ENCODE measurements around the gene VPS33B.

The VPS33B gene

DNA sequence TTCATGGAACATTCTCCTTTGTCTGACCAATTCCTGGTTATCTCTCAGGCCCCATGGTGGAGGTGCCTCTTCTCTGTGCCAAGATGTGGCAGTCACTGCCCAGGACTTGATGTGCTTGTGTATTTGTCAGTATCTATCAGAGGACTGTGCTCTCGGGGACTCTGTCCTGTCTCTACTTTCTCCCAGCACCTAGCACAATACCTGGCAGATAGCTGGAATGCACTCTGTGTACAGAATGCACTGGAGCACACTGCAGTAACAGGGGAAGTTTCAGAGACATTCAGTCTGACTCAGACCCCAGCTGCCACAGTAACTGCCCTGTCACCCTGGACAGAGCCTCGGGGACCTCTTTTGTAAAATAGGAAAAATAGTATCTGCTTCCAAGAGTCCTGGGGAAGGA is 43.1 kb upstream of the VPS33B start:
- no peak for TF ChIP-seq CTCF (IDR thresholded peaks at IDR 0.05; ENCODE audit: low read depth, low read length)
- no peak for DNase-seq (ENCODE audit: low read depth, low spot score)
- in situ Hi-C loops (cut with HindIII; ENCODE audit: low sequenced_read_pairs), result no loop called here
- H3K4me3 ChIP-seq (ENCODE audit: low read depth, low read length), result no peak overlapping the region

DNA sequence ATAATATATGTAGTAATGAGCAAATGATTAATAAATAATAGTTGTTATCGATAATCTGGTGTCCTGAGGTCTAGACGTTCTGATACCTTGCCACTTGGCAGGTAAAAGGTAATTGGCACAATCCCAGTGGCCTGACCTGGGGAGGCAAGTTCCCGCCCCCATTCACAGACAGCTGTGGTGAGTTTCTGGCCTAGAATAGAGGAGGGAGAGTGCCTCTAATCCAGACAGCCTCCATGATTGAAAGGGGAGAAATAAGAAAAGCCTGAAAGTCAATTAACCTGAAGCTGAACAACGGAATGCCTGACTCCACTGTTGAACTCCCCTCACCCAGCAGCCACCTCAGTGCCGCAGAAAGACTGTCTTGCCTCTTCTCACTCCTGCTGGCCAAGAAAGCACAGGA is 39.6 kb upstream of the VPS33B start:
- in situ Hi-C loops (cut with HindIII; ENCODE audit: low sequenced_read_pairs), result no loop called here
- no peak for DNase-seq (ENCODE audit: low read depth, low spot score)
- no peak for TF ChIP-seq CTCF (IDR thresholded peaks at IDR 0.05; ENCODE audit: low read depth, low read length)
- no peak overlapping the region for H3K4me3 ChIP-seq (ENCODE audit: low read depth, low read length)

DNA sequence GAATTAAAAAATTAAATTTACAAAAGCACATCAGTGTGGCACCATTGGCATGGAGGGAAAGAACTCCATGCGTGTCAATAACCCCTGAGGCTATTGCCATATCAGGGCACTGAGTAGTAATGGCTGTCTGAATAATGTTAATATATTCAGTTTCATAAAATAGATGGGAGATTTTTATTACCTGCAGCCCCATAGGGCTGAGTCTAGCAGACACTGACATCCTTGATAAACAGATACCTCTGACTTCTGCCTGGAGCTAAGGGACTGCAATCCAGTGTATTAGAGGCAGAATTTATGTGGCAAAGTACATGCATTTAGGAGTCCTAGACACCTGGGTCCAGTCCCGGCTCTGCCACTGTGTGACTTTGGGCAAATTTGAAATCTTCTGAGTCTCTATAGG is 38.8 kb upstream of the VPS33B start:
- no peak for DNase-seq (ENCODE audit: low read depth, low spot score)
- in situ Hi-C loops (cut with HindIII; ENCODE audit: low sequenced_read_pairs), result no loop called here
- TF ChIP-seq CTCF (IDR thresholded peaks at IDR 0.05; ENCODE audit: low read depth, low read length), result no peak
- no peak overlapping the region for H3K4me3 ChIP-seq (ENCODE audit: low read depth, low read length)

- DNase-seq (ENCODE audit: low read depth, low spot score), result peak; percentile 49
- no peak overlapping the region for H3K4me3 ChIP-seq (ENCODE audit: low read depth, low read length)
- TF ChIP-seq CTCF (IDR thresholded peaks at IDR 0.05; ENCODE audit: low read depth, low read length), result peak; percentile 84
- in situ Hi-C loops (cut with HindIII; ENCODE audit: low sequenced_read_pairs), result no loop called here
Observed at GRCh38 chr15:91055548-91056331, 33.3 kb upstream of the VPS33B start.

DNA sequence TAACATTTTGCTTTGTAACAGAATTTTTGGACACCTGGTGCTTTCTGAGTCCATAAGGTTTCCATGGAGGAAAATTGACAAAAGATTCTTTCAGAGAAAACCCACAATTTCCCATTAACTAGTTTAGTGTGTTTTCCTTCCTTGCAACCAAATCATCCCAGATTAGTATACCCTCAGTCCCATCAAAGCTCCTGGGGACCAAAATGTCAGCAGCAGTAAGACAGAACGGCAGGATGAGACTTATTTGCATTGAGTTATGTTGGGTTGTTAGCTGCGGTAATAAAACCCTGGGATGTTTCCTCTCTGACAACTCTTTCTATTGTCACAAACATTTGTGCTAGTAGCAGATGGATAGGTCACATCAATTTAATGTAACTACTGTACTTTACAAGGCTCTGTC is 32.4 kb upstream of the VPS33B start:
- in situ Hi-C loops (cut with HindIII; ENCODE audit: low sequenced_read_pairs), result no loop called here
- H3K4me3 ChIP-seq (ENCODE audit: low read depth, low read length), result no peak overlapping the region
- no peak for DNase-seq (ENCODE audit: low read depth, low spot score)
- no peak for TF ChIP-seq CTCF (IDR thresholded peaks at IDR 0.05; ENCODE audit: low read depth, low read length)

GRCh38 chr15:91051248-91051647 is 28.9 kb upstream of the VPS33B start:
- no peak for TF ChIP-seq CTCF (IDR thresholded peaks at IDR 0.05; ENCODE audit: low read depth, low read length)
- in situ Hi-C loops (cut with HindIII; ENCODE audit: low sequenced_read_pairs), result no loop called here
- H3K4me3 ChIP-seq (ENCODE audit: low read depth, low read length), result no peak overlapping the region
- DNase-seq (ENCODE audit: low read depth, low spot score), result no peak
